Measurements from ENCODE around the gene PRIMA1.

Gene PRIMA1

GRCh38 chr14:93731753-93732152, 56.5 kb downstream of the PRIMA1 start:
- no peak for DNase-seq (ENCODE audit: low spot score)

- DNase-seq (ENCODE audit: low spot score) = peak; percentile 6
Measured at GRCh38 chr14:93729993-93730392, 58.3 kb downstream of the PRIMA1 start.

GRCh38 chr14:93728651-93729016, 59.7 kb downstream of the PRIMA1 start:
- no peak for DNase-seq (ENCODE audit: low spot score)

- DNase-seq (ENCODE audit: low spot score) = no peak
Measured at GRCh38 chr14:93727917-93728650, 60.2 kb downstream of the PRIMA1 start.

- DNase-seq (ENCODE audit: low spot score) = no peak
Measured at GRCh38 chr14:93727039-93727740, 61.1 kb downstream of the PRIMA1 start.

GRCh38 chr14:93725993-93726392, 62.3 kb downstream of the PRIMA1 start:
- no peak for DNase-seq (ENCODE audit: low spot score)

GRCh38 chr14:93725002-93725582, 63.2 kb downstream of the PRIMA1 start:
- DNase-seq (ENCODE audit: low spot score) = no peak

- no peak for DNase-seq (ENCODE audit: low spot score)
Measured at GRCh38 chr14:93723001-93723400, 65.3 kb downstream of the PRIMA1 start.

DNA sequence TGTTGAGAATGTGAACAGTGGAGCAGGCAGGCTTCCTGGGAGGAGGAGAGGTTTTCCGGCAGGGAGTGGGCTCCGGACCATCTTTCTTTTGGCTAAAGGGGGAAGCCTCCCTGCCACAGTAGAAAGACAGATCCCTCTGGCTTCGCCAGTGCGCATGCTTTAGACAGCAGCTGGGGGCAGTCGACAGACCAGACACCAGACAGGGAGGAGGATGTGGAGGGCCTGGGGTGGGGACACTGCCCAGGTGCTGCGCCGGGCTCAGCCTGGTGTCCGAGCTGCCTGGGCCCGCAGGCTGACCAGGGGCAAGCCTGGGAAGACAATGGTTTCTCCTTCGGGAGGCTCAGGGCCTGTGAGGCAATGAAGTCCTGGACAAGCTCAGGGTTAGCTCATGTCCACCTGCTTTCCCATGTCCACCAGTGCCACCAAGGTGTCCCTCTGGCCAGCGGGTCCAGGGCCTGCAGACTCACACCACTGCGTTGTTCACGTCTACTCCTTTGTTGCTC, 67.3 kb downstream of the PRIMA1 start:
- no peak for DNase-seq (ENCODE audit: low spot score)

DNA sequence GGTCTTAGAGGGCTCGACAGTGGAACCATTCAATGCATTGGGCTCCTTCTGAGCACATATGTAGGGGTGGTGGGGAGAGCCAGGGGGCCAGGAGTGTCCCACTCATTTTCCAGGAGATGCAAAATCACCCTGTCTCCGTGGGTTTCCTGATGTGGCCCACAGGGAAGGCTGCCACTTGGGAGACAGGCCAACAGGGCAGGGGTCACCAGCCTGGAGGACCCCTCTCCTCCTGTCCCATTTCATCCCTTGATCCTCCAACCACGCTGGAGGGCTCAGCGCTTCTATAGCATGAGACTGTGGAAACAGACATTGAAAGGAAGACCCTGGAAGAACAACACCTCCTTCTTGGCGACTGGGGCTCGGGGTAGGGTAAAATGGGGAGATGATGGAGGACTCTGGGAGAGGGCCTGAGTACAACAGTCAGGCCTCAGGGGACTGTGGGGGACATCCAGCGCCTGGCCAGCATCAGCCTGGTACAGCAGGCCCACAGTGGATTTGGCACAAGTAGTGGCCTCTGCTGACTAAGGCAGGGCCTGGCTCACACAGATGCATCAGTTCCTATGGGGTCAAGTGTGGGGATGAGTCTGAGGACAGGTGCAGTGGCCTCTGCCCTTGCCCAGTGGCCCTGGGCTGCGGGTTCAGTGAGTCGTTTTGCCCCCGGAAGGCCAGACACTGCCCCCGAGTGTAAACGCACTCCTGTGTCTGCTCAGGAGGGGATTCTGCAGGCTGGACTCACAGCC, 68.0 kb downstream of the PRIMA1 start:
- DNase-seq (ENCODE audit: low spot score) = no peak

- no peak for DNase-seq (ENCODE audit: low spot score)
Measured at GRCh38 chr14:93719256-93719655, 69.0 kb downstream of the PRIMA1 start.

DNA sequence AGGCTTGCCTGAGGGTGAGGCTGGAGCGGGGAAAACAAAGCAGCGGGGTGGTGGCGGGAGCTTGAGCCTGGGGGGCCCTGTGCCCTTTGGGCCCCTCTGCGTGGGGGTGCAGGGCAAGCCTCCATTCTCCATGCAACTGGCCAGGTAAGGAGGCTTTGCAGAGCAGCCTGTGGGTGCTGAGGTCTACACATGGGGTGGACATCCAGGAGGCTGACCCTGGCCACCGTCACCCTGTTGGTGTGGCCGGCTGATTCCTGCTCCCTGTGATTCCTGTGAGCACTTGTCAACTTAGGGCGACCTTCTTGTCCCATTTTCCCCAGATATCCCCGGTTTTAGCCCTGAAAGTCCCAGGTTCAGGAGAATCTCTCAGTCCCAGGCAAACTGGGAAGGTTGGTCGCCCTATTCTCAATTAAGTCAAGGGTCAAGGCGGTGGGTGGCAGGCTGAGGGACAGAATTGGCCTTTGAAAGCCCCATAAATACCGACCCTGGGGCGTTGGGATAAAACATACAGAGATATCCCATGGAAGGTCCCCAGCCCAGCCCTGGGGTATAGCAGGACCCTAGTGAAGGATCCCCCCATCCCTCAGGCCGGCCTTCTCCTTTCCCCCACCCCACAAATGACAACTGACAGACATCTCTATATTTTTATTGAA, 70.5 kb downstream of the PRIMA1 start:
- no peak for DNase-seq (ENCODE audit: low spot score)

DNA sequence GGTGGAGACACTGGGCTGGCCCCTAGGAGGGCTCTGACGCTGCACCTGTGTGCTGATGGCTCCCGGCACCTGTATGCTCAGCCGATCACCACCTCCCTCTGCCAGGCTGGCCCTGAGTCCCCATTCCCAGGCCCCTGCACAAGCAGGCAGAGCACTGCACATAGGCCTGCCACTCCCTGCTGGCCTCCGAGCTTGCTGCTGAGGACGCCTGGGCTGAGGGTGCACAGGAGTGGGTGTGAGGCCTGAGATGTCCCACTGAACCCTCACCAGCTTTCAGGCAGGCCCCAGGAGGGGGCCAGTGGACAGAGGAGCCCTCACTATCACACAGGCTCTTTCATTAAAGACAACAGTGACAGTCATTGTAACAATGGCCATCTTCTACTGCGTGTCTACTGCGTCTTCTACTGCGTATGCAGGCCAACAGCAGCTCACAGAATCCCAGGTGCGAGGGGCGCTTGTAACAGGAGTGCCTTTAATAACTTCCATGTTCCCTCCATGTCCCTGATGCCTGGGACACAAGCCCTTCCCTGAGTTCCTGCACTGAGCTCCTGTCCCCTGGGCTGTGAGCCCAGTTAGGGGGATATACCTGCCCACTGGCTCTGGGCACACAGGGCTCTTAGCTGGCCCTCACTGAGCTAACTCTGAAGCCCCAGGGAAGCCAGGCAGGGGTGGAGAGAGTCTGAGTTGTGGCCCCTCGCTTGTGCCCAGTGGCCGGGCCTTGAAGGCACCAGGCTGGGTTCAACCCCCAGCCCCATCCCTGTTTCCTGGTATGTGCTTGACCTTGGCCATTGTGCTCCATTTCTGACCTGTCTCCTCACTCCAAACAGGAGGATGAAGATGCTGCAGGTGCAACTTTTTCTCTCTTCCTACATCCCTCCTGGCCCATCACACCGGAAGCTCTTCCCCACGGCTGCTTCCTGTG, 71.3 kb downstream of the PRIMA1 start:
- no peak for DNase-seq (ENCODE audit: low spot score)

GRCh38 chr14:93716002-93716745, 72.1 kb downstream of the PRIMA1 start:
- no peak for DNase-seq (ENCODE audit: low spot score)

GRCh38 chr14:93715279-93715927, 72.9 kb downstream of the PRIMA1 start:
- no peak for DNase-seq (ENCODE audit: low spot score)

DNA sequence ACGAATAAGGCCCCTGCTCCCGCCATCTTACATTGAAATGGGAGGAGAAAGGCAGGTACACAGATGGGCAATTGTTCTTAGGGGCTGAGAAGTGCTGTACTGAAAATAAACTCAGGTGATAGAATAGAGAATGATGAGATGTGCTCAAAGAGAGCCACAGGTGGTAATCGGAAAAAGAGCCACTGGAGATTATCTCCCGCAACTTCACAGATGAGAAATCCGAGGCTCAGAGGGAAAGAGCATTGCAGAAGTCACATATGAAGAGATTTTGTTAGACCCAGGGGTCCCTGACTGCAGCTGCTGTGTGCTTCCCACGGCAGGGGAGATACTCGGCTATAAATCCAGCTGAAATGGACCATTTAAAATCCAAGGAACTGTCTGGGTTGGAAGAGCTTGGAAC, 73.7 kb downstream of the PRIMA1 start:
- DNase-seq (ENCODE audit: low spot score) = no peak

- DNase-seq (ENCODE audit: low spot score) = no peak
Measured at GRCh38 chr14:93713726-93714405, 74.4 kb downstream of the PRIMA1 start.

DNA sequence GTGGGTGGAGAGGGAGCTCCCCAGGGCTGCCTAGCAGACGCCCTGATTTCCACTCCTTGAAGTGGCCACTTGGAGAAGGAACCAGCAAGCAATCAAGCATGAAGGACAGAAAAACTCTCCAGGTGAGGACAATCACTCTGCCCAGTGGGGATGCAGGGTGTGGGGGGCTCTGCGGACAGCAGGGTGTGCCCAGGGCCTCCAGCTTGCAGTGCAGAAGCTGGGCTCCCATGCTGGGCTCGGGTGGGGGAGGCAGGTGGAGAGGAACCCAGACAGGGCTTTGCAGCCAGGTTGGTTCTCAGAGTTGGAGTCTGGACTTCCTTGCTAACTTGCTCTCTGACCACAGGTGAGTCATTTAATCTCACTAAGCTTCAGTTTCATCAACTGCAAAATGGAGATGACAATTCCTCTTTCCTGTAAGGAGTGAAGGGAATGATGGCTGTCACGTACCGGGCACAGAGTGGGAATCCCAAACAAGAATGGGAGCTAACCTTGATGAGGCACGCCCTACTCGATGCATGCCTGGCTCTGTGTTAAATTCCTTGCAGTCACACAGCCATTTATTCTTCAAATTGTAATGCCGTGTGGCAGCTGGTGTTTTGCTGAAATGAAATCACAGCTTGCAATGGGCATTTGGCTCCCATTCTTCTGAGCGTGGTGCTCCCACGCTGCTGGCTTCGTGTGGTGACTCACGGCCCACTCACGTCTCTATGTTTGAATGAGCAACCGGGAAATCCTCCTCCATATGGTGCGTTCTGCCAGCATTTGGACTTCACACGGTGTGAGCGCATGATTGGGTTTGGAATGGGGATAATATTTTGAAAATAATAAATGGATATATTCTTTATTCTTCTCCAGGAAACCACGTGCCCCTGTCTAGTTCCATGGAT, 75.2 kb downstream of the PRIMA1 start:
- DNase-seq (ENCODE audit: low spot score) = peak; percentile 30
